Measurements from ENCODE around the gene PRKCE. TPM values are rescaled to one million over a fixed set of nuclear protein-coding genes. Genes with fewer than 3 reads are reported as not detected.
"Not testable (repeated sequence)": the region's sequence is repeated elsewhere in the genome, so short reads cannot be mapped to it uniquely, and the experiment has no call there.

PRKCE gene
- total RNA-seq, 1 donor from 2014 or later = 85.0 TPM

DNA sequence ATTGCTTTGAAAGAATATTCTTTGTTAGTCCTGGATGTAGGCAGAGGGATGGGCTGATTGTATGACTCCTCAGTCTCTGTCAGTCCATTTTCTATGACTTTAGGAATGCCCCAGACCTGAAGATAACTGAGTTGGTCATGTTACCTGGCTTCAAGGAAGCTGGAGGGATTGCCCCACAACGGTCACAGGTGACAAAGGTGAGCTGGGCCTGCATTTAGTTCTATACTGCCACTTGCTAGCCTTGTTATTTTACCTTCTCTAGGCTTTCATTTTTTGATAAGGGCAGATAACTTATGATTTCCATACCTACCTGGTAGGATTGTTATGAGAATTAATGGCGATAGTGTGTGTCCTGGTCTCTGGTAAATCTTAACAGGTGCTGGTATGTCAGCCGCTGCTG is 260.1 kb downstream of the PRKCE start:
- DNase-seq (no peak), ATAC-seq (no peak)
- no peak for TF ChIP-seq CTCF (IDR thresholded peaks at IDR 0.05)
- Histone ChIP-seq H3K9me3 (no peaks in the 10 kb centered on the region), H3K36me3 (no peaks in the 10 kb centered on the region), H3K4me1 (peaks cover 19% of the 10 kb centered on the region), H3K27ac (no peak overlapping the region), H3K4me3 (no peak overlapping the region), H3K27me3 (ENCODE audit: low read depth) (no peaks in the 10 kb centered on the region)
- intact Hi-C loops (cut with DNase I) = no loop called here

- no peaks in the 10 kb centered on the region for H3K9me3 ChIP-seq
- no peaks in the 10 kb centered on the region for H3K27me3 ChIP-seq (ENCODE audit: low read depth)
- no peaks in the 10 kb centered on the region for H3K36me3 ChIP-seq
- H3K27ac ChIP-seq = no peak overlapping the region
- no peak overlapping the region for H3K4me3 ChIP-seq
- no peak for TF ChIP-seq CTCF (IDR thresholded peaks at IDR 0.05)
- intact Hi-C loops (cut with DNase I) = no loop called here
- H3K4me1 ChIP-seq = peaks cover 19% of the 10 kb centered on the region
- ATAC-seq = no peak
- no peak for DNase-seq
These were observed 260.6 kb downstream of the PRKCE start for GRCh38 chr2:45912109-45912508.

DNA sequence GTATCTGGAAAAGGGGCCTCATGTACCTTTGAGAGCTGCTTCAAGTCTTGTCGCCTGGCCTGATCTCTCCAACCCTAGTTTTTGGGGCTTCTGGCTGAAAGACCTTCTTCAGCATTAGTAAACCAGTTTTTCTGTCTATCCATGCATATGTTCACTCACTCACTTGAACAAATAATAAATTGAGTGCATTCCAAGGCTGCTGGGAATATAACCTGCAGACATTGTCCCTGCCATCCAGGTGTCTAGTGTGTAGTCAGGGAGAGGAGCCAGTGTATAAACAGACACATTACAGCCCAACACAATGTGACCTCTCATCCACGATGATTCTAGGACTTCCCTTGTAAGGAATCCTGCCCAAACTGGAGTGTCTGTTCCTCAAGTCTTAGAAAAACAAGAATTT is 262.1 kb downstream of the PRKCE start:
- H3K27ac ChIP-seq = no peak overlapping the region
- no peaks in the 10 kb centered on the region for H3K27me3 ChIP-seq (ENCODE audit: low read depth)
- no peak overlapping the region for H3K4me3 ChIP-seq
- no peaks in the 10 kb centered on the region for H3K36me3 ChIP-seq
- no peak for ATAC-seq
- no peak for TF ChIP-seq CTCF (IDR thresholded peaks at IDR 0.05)
- intact Hi-C loops (cut with DNase I) = no loop called here
- no peak for DNase-seq
- peaks cover 19% of the 10 kb centered on the region for H3K4me1 ChIP-seq
- no peaks in the 10 kb centered on the region for H3K9me3 ChIP-seq

DNA sequence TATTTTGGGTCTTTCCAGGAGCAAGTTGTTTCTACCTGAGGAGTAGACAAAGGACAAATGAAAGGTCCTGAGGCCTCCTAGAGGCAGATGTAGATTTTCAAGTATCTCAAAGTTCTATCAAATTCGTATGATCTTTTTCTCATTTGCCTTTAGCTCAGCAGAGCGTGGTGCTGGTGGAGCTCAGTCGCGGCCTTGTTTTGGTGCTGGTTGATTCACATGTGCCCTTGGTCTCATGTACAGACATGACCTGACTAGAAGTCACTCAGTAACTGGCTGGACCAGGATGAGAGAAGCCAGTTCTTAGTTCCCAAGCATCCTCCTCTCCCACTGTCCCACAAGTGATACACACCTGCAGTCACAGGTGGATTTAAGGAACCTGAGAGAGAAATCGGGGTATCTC is 264.0 kb downstream of the PRKCE start:
- no peak for ATAC-seq
- no peaks in the 10 kb centered on the region for H3K9me3 ChIP-seq
- H3K4me3 ChIP-seq = no peak overlapping the region
- H3K27ac ChIP-seq = no peak overlapping the region
- no peak for TF ChIP-seq CTCF (IDR thresholded peaks at IDR 0.05)
- no peak for DNase-seq
- peaks cover 16% of the 10 kb centered on the region for H3K4me1 ChIP-seq
- no peaks in the 10 kb centered on the region for H3K36me3 ChIP-seq
- H3K27me3 ChIP-seq (ENCODE audit: low read depth) = no peaks in the 10 kb centered on the region
- intact Hi-C loops (cut with DNase I) = no loop called here

GRCh38 chr2:45917561-45918176 is 266.2 kb downstream of the PRKCE start:
- intact Hi-C loops (cut with DNase I); H3K27ac ChIP-seq; H3K9me3 ChIP-seq; H3K36me3 ChIP-seq; ATAC-seq; H3K4me3 ChIP-seq; H3K27me3 ChIP-seq (ENCODE audit: low read depth); DNase-seq: not testable (repeated sequence)
- H3K4me1 ChIP-seq = peaks cover 14% of the 10 kb centered on the region

GRCh38 chr2:45918463-45919159 is 267.1 kb downstream of the PRKCE start:
- no peak for TF ChIP-seq CTCF (IDR thresholded peaks at IDR 0.05)
- Histone ChIP-seq H3K27me3 (ENCODE audit: low read depth) (no peaks in the 10 kb centered on the region), H3K9me3 (no peaks in the 10 kb centered on the region), H3K4me1 (peaks cover 14% of the 10 kb centered on the region), H3K36me3 (no peaks in the 10 kb centered on the region), H3K27ac (no peak overlapping the region), H3K4me3 (no peak overlapping the region)
- no peak for ATAC-seq
- intact Hi-C loops (cut with DNase I) = no loop called here
- DNase-seq = no peak
